ENCODE results near the gene HDAC7. TPM values are rescaled to one million over a fixed set of nuclear protein-coding genes. Genes with fewer than 3 reads are reported as not detected.
"Not testable (repeated sequence)": the region's sequence is repeated elsewhere in the genome, so short reads cannot be mapped to it uniquely, and the experiment has no call there.

Gene HDAC7
- total RNA-seq, 1 donor from 2014 or later, result 27.1 TPM

- peak; percentile 71 for DNase-seq
Measured at GRCh38 chr12:47828976-47829482, 9.3 kb upstream of the HDAC7 start.

DNA sequence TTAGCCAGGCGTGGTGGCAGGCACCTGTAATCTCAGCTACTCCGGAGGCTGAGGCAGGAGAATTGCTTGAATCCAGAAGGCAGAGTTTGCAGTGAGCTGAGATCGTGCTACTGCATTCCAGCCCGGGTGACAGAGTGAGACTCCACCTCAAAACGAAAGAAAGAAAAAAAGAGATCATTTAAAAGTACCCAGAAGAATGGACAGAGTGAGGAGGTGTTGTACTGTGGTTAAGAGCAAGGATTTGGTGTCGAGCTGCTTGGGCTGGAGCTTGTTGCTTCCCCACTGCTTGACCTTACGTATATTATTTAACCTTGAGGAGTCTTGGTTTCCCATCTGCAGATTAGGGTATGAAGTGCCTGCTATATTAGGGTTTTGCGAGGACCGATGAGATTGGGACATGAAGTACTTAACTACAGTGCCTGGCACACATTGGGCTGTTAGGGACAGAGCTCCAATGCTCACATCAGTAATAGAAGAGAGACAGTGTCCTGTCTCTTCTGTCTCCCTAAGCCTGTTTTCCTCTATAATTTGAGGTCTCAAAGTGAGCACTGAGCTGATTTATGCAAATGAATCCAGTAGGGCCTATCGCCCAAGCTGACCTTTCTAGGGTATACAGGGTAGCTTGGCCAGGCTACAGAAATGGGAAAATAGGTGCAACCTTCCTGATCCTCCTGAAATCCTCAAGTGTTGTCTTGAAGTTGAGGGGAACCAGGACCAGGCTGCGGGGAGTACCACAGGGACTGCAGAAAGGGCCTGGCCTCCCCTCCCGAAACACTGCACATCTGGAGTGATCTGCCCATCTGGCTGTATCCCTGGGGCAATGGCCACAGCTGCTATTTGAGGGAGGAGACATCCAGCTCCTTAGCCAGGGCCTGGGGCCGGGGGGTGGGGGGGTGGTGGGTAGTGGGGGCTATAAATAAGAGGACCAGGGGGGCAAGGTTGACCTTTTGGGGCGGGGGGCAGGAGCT, 8.6 kb upstream of the HDAC7 start:
- DNase-seq, result peak; percentile 71

DNA sequence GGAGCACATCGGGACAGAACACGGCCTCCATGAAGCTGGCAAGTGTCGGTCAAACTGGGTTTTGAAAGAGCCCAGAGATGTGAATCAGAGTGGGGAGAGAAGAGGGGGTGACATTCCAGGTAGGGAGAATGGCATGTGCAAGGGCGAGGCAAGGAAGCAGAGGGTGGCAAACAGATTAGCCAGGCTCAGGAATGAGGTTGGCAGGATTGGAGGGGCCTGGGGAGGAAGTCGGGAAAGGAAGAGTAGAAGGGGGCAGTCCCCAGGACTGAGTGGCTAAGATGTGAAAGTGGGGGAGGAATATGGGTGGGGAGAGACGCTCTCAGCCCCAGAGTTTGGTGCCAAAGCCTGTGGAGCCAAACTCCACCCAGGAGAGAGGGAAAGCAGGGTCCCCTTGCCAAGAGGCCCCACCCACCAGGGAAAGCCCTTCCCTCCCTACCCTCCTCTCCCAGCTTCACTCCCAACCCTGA, 5.5 kb upstream of the HDAC7 start:
- no peak for DNase-seq

- no peak for DNase-seq
Measured at GRCh38 chr12:47824635-47825034, 4.9 kb upstream of the HDAC7 start.

GRCh38 chr12:47824198-47824597, 4.5 kb upstream of the HDAC7 start:
- no peak for DNase-seq

DNA sequence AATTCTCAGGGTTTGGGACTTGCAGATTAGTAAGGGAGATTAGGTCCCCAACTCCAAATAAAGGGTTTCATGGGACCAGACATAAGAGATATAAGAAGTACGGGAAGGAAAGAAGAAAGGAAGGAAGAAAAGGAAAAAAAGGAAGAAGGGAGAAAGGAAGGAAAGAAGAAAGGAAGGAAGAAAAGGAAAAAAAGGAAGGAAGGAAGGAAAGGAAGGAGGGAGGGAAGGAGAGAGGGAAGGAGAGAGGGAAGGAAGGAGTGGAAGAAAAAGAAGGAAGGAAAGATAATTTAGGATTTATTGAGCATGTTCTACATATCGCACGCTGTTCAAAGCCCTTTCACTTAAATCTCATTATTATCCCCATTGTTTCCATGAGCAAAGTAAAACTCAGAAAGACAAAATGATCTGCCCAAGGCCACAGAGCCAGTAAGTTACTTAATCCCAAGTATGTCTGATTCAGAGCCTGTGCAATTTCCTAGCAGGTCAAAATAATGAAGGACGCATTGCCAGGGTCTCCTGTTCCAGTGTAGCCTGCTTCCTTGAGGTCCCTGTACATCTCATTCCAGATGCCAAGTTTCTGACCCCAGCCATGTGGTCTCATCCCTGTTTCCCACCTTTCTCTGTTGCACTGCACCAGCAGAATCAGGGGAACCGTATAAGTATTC, 3.9 kb upstream of the HDAC7 start:
- DNase-seq, result no peak

GRCh38 chr12:47822863-47823262, 3.2 kb upstream of the HDAC7 start:
- no peak for DNase-seq

- peak; percentile 40 for DNase-seq
Measured at GRCh38 chr12:47822401-47822800, 2.7 kb upstream of the HDAC7 start.

- DNase-seq, result no peak
Measured at GRCh38 chr12:47821346-47821706, 1.6 kb upstream of the HDAC7 start.

DNA sequence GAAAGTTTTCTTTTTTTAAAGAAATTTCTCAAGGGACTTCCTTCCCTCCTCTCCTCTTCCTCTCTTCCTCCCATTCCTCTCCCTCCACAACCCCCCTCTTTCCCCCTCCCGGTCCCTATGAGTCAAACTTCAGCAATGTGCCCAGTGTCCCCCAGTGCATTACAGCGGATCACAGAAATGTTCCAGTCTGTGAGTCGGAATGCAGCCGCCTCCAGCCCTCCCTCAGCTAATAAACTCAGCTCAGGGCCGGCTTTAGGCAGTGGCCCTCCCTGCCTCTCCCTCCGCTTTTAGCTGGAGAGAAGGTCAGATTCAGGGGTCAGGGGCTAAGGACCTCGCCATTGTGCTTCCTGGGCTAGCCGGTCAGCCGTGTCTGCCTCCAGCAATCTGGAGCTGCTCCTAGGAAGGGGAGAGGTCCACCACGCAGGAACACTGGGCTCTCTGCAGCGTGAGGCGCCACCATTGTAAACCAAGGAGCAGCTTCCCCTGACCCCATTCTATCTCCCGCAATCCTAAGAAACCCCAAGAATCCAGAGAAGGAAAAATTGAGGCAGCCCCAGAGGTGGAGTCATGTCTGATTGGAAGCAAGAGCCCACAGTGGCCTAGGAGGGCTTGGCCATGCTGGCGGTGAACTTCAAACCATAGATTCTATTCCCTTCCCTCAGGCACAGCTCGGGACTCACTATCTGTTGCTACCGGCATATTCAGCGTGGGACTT, 1.1 kb upstream of the HDAC7 start:
- peak; percentile 97 for DNase-seq

DNA sequence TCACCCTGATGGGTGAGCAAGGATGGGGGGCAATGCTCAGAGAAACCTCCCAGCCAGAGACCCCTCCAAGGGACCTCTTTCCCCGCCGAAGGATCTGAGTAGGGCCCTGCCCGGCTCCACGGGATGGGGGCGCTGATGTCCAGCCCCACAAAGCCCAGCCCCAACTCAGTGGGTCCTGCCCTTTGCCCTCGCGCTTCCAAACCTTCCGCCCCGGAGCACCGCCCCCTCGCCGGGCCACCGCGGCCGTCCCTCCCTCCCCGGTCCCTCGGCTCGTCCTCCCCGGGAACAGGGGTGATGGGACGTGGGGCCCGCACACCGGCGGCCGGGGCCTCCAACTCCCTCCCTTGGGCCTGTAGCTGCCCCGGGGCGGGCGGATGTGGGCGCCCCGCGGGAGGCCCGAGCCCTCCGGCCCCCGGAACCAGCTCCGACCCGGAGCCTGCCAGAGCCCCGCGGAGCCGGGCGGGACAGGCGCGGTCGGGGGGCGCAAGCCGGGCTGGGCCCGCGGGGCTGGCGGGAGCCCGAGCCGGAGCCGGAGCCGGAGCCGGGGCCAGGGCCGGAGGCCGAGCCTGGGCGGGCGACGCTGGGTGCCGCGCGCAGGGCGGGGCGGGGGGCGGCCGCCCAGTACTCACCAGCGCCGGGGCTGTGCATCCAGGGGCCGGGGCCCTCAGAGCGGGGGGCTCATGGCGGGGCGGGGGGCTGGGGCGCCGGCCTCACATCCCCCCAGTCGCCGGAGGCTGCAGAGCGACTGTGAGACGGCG, 386 bp downstream of the HDAC7 start:
- DNase-seq, result peak; percentile 34

DNA sequence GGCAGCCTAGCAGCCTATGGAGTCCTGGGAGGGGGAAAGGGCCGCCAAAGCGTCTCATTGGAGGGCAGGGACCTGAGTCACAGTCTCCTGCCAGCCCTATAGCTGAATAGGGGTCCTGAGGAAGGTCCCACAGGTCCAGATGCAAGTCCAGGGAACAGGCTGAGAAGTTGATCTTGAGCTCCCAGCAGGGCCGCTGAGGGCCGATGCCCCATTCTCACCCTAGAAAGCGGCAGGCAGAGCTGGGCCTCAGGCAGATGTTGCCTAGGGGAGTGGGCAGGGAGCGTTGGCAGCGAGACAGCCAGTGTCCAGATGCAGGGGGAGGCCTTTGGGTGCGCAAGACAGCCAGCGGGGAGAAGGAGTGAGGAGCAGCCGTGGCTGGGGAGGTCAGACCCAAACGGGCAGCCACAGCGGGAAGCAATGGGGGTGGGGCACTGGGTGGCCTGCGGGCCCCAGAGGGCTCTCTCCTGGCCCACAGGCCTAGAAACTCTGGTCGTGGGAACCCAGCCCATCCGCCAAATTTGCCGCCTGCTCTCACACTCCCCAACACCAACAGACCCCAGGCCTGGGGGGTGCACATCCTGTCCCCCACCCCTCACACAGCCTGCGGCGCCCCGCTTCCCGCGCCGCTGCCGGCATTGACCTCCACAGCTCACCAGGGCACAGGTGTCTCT, 1.1 kb downstream of the HDAC7 start:
- peak; percentile 16 for DNase-seq

DNA sequence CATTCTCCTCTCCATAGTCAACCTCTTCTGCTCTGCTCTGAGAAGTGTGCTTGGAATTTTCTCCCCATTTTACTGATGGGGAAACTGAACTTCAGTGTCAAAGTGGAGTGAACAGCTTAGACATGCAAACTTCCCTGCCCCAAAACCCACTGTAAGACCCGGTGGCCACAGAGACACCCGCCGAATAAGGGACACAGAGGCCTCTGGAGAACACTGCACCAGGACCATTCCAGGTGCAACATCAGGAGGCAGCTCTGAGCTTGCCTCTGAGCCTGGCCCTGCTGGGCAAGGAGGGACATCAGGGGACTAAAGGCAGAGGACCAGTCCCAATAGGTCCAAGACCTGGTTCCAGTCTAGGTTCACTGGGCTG, 1.7 kb downstream of the HDAC7 start:
- no peak for DNase-seq

DNA sequence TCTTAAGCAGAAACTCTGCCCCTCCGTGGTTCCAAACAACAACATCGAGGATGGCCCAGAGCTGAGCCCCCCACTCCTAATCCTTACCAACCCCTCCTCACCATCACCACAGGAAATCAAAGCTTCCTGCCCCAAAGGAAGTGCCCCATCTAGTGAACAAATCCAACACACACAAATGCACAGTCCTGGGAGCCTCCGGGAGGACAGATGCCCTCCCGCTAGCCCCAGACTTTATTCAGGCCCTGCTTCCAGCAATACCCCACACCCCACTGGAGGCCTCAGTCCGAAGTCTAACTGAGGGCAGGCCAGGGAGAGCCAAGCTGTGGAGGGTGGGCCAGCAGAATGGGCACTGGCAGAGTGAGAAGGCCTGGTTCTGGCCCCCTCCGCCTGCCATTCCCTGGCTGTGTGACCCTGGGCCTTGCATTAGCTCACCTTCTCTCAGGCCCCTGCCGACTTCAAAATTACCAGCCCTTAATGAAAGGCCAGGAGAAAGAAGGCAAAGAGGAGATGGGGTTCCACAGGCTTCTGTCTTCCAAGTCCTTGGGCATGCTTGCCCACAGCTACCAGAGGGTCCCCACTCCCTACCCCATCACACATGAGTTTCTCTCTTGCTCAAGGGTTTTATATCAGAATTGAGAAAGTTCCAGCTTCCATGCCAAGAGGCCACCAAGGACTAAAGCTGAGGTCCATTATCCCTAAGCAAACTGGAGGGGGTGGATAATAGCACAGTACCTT, 2.3 kb downstream of the HDAC7 start:
- DNase-seq, result no peak

DNA sequence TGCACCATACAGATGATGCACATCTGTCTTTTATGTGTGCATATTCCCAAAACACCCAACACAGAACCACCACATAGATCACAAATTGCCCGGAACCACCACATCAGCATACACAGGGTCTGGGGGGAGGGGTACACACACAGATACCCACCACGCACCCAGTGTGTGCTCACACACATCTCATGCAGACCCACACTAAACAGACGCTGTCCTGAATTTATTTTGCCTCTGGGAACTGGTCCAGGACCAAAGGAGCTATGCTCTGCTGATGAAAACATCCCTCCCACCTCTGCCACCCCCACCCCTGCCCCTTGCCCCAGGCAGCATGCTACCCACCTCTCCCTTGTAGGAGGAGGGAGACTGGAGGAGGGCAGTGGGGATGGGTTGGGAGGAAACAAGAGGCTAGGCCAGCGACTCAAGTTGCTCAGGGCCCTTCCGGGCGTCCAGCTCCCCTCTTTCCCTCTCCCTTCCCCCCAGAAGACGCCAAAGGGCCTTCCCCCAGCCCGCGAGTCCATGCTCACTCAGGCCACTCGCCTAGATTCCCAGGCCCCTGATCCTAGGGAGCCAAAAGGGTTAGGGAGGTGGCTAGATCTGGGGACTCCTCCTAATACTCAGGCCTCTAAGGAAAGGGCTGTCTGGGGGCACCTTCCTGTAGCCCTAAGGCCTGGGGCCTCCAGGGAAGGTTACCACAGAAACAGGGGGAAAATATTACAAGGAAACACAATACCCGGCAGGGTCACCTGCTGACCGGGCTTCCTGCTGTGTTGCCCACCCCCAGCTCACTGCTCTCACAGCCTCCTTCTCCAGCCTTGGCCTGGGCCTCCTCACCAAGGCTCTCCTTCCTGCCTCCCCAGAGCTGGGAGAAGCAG, 3.1 kb downstream of the HDAC7 start:
- no peak for DNase-seq

- not testable (repeated sequence) for DNase-seq
Measured at GRCh38 chr12:47815447-47815846, 4.3 kb downstream of the HDAC7 start.

- DNase-seq, result no peak
Measured at GRCh38 chr12:47814539-47815170, 5.0 kb downstream of the HDAC7 start.

- DNase-seq, result no peak
Measured at GRCh38 chr12:47813511-47814196, 6.0 kb downstream of the HDAC7 start.

All from skin of body (tissue), 2 donors.